NCI-H1417 treated with DMSO at 0.1 percent for 48 hours (cell line): ENCODE data around the gene PARP15.

ENCODE experiments used
- DNase-seq: peaks from one replicate; lab custom pipeline; 2025; lab: John Stamatoyannopoulos, UW

The PARP15 gene

GRCh38 chr3:122572940-122573412 lies 4.5 kb upstream of the PARP15 start:
- DNase-seq, result no peak

- no peak for DNase-seq
Observed at GRCh38 chr3:122576174-122576940, 1.1 kb upstream of the PARP15 start.

GRCh38 chr3:122578069-122578740 lies 755 bp downstream of the PARP15 start:
- no peak for DNase-seq

DNA sequence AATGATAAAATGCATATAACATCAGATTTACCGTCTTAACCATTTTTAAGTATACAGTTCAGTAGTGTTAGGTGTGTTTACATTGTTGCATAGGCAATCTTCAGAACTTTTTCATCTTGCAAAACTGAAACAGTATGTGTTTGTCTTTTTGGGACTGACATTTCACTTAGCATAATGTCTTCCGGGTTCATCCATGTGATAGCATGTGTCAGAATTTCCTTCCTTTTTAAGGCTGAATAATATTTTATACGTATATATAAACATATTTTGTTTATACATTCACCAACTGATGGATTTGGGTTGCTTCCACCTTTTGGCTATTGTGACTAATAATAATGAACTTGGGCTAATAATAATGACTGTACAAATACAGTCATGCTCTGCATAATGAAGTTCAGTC lies 3.0 kb downstream of the PARP15 start:
- DNase-seq, result no peak

DNA sequence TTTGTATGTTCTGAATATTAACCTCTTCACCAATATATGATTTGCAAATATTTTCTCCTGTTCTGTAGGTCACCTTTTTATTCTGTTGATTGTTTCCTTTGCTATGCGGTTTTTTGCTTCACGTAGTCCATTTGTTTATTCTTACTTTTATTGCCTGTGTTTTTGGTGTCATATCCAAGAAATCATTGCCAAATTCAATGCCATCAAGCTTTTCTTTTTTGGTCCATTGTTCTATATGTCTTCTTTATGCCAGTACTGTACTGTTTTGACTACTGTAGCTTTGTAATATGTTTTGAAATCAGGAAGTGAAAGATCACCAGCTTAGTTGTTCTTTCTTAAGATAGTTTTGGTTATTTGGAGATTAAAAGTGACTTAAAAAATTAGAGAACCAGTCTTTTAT lies 4.2 kb downstream of the PARP15 start:
- DNase-seq, result no peak

DNA sequence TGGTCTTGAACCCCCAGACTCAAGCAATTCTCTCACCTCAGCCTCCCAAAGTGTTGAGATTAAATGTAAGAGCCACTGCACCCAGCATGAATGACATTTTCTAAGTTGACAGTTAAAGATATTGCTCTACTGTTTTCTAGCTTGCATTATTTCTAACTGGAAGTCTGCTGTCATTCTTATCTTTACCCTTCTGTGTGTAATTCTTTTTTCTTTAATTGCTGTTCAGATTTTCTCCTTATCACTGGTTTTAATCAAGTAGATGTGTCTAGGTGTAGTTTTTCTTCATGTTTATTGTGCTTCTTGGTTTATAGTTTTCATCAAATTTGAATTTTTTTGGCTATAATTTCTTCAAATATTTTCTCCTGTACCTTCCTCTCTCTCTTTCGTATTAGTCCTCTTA lies 4.9 kb downstream of the PARP15 start:
- DNase-seq, result no peak

GRCh38 chr3:122586098-122586497 lies 8.6 kb downstream of the PARP15 start:
- DNase-seq, result no peak

DNA sequence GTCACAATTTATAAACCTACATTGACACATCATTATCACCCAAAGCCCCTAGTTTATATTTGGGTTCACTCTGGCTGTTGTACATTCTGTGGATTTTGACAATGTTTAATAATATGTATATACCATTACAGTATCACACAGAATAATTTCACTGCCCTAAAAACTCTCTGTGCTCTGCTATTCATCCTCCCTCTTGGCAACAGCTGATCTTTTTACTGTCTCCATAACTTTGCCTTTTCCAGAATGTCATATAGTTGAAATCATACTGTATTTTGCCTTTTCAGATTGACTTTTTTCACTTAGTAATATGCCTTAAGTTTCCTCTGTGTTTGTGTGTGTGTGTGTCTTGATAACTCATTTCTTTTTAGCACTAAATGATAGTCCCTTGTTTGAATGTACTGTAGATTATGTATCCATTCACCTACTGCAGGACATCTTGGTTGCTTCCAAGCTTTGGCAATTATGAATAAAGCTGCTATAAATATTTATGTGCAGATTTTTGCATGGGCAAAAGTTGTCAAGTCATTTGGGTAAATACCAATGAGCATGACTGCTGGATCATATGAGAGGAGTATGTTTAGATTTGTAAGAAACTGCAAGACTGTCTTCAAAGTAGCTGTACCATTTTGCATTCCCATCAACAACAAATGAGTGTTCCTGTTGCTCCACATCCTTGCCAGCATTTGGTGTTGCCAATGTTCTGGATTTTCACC lies 9.5 kb downstream of the PARP15 start:
- no peak for DNase-seq

- no peak for DNase-seq
Observed at GRCh38 chr3:122587572-122587971, 10.1 kb downstream of the PARP15 start.

GRCh38 chr3:122589297-122589696 lies 11.8 kb downstream of the PARP15 start:
- DNase-seq, result no peak

DNA sequence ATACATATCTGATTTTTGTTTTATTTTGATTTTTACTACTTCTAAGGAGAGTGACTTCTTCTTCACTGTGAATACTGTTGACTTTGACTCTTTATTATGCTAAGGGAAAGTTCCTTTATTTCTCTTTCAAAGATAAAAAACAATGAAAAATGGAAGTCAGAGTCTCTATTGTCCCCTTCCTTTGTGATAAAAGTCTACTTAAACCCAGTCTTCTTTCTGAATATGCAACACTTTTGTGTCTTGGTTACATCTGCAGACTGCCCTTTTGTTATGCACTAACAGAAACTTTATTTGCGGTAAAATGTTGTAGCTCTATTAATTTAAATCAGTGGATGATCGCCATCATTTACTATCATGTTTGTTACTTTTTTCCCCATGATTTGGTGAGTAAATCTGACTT lies 13.2 kb downstream of the PARP15 start:
- DNase-seq, result no peak

- no peak for DNase-seq
Observed at GRCh38 chr3:122594025-122594424, 16.6 kb downstream of the PARP15 start.

- no peak for DNase-seq
Observed at GRCh38 chr3:122598151-122598550, 20.7 kb downstream of the PARP15 start.

- DNase-seq, result no peak
Observed at GRCh38 chr3:122598556-122598955, 21.1 kb downstream of the PARP15 start.

DNA sequence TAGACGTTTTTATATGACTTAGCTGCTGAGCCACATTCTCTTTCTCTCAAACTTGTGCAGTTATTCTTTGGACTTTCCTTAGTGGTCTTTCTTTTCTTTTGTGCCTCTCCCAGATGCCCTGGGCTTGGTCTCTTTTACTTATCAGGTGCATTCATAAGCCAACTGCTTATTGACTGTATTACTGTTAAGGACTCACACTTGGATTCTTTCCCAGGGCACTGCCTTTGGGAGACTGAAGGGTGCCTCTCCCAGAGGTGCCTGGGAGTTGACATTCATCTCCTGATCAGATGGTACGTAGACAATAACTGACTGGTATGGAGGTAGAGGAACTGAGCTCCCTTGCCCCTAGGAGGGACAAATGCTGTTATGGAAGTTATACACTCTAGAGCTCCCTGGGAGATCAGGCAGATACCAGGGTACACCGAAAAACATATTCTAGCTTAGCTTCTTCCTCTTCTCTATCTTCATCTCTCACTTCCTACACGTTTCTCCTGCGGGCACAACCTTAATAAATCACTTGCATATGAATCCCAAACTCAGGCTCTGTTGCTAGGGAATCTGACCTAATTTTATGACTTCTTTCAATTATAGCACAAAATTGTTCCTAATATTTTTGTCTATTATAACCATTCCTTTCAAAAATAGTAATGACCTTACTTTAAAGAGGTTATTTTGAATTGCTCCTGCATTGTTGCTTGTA lies 24.7 kb downstream of the PARP15 start:
- DNase-seq, result no peak

GRCh38 chr3:122603056-122603455 lies 25.6 kb downstream of the PARP15 start:
- no peak for DNase-seq

GRCh38 chr3:122606330-122606729 lies 28.9 kb downstream of the PARP15 start:
- DNase-seq, result no peak

GRCh38 chr3:122608916-122609315 lies 31.5 kb downstream of the PARP15 start:
- DNase-seq, result no peak

GRCh38 chr3:122609798-122610559 lies 32.5 kb downstream of the PARP15 start:
- DNase-seq, result no peak

- no peak for DNase-seq
Observed at GRCh38 chr3:122612696-122613095, 35.2 kb downstream of the PARP15 start.

DNA sequence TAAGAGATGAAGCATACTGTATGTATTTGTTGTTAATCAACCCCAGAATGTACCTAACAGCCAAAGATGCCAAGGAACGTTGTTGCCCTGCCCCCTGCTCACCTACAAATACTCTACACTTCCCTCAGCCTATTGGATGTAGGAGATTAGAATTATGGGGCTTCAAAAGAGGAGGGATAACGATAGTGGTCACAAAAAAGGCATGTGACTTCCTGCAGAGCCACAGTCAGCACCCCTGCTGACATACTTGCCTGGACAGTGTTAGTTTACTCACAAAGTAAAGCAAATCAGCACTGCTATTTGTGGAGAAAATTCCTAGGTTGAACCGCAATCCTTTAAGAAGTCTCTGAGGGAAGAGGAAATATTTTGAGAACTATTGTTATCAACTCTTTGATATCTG lies 37.9 kb downstream of the PARP15 start:
- no peak for DNase-seq

DNA sequence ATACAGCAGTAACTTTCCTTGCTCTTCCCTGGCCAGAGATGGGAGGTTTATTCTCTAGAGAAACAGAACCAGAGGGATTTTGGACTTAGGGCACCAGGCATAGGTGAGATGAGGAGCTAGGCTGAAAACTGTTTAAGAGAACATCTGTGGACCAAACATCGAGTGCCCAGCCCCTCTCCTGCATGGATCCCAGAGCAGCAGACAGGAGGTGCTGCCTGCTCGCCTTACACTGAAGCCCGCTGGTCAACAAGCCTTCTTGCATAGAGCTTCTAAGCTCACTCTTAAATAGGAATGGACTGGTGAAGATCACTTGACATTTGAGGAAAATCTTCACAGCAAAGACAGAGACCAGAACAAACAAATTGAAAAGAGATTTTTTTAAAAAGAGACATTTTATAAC lies 41.2 kb downstream of the PARP15 start:
- DNase-seq, result no peak
